ENCODE measurements around the gene MYO16.

DNA sequence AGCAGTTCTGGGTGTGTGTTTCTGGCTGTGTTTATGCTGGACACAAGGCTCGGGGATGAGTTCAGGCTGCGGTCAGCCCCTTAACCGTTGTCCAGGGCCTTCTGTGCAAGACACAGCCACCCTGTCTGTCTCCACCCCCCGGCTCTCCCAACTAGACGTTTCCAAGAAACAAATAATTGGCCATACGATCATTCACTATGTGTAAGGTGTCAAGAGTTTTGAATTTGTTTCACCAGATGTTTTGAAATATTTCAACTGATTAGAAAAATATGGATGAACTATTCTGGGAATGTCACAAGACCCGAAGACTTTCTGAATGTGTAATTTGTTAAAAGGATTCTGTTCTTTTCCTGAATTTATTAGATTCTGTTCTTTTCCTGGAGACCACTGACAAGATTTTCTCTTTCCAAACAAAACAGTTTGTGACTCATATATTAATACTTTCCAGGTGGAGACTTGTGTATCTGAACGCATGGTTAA, 318.2 kb downstream of the MYO16 start:
- no peak for TF ChIP-seq YY1 (IDR thresholded peaks at IDR 0.05; ENCODE audit: insufficient read depth, insufficient read length)
- TF ChIP-seq ZNF274 (IDR thresholded peaks at IDR 0.05; ENCODE audit: low read depth, low read length), result no peak
- no peak for TF ChIP-seq SUZ12 (IDR thresholded peaks at IDR 0.05; ENCODE audit: extremely low read depth, insufficient read depth, insufficient read length)
